ENCODE measurements around the gene CBY2. TPM values are rescaled to one million over a fixed set of nuclear protein-coding genes. Genes with fewer than 3 reads are reported as not detected.

The CBY2 gene, protein sequence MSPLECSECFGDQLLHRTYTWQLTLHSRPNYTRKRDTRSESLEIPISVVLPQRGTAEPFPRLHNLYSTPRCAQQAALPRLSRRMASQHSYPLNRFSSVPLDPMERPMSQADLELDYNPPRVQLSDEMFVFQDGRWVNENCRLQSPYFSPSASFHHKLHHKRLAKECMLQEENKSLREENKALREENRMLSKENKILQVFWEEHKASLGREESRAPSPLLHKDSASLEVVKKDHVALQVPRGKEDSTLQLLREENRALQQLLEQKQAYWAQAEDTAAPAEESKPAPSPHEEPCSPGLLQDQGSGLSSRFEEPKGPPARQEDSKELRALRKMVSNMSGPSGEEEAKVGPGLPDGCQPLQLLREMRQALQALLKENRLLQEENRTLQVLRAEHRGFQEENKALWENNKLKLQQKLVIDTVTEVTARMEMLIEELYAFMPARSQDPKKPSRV
- not detected in 2 replicates for total RNA-seq

GRCh38 chr13:45702088-45702487, at the start of gene CBY2:
Gene CBY2 (plus strand): TSS chr13:45702320. CDS start chr13:45702391, 71 bp downstream.

Other genes with a start within 250 kb of the CBY2 start
- gene COG3, start 237.4 kb upstream of the CBY2 start, total RNA-seq = 25.4 and 32.4 TPM in 2 replicates
- not detected in 2 replicates for gene ERICH6B, start 86.6 kb upstream of the CBY2 start, total RNA-seq
- gene SIAH3, start 149.4 kb downstream of the CBY2 start, total RNA-seq = under 0.01 TPM in 1 of 2 replicates, not detected in the other